GM12878 (cell line): ENCODE data around the gene SPATA32. TPM values are rescaled to one million over a fixed set of nuclear protein-coding genes. Genes with fewer than 3 reads are reported as not detected.

Experiments used
- ATAC-seq: fragments of 200-7000 bp; cut with Tn5 transposase; 3 replicates; pipeline ENCODE4 v1.9.1; 2020; ENCODE audit warnings: mild to moderate bottlenecking, moderate library complexity
- BruUV-seq: library from RNA; stranded (reverse); fragments of 400-500 nt; replicated peaks from 2 replicates; lab custom pipeline; 2021; lab: Mats Ljungman, UMichigan
- CTCF ChIA-PET: fragments of 300-600 bp; sonication (Branson Sonifier 250); formaldehyde crosslinking; extraction: SDS; loops from one replicate; lab custom pipeline; 2021; ENCODE audit warnings: inconsistent platforms; lab: Yijun Ruan, JAX
- POLR2A ChIA-PET: fragments of 350-600 bp; formaldehyde crosslinking; extraction: SDS; loops from one replicate; lab custom pipeline; 2021; ENCODE audit warnings: inconsistent platforms; lab: Charles Lee
- RAD21 ChIA-PET: fragments of 300-600 bp; sonication (Branson Sonifier 250); formaldehyde crosslinking; loops from one replicate; lab custom pipeline; 2023; ENCODE audit warnings: antibody characterized with exemption; ENCODE audit not compliant: unreplicated experiment; lab: Charles Lee
- SMC1A ChIA-PET: fragments of 300-600 bp; sonication (Branson Sonifier 250); formaldehyde crosslinking; loops from one replicate; lab custom pipeline; 2023; ENCODE audit not compliant: unreplicated experiment, uncharacterized antibody; lab: Charles Lee
- DNase-seq: peaks from one replicate; pipeline ENCODE4 v3.0.0-alpha.2; 2011; ENCODE audit warnings: low read depth, low spot score
- FAIRE-seq: peaks from 3 replicates; lab custom pipeline; 2011; peaks lifted over from hg19 to GRCh38; lab: Jason Lieb, UNC
- H2AFZ ChIP-seq: 2 replicates; pipeline ENCODE4 v1.6.0; 2011; ENCODE audit warnings: low read depth, low read length, control low read depth; ENCODE audit not compliant: control insufficient read depth
- H3K27ac ChIP-seq: 2 replicates; pipeline ENCODE4 v1.5.1; 2011; ENCODE audit warnings: control low read depth; ENCODE audit not compliant: control insufficient read depth, insufficient read depth
- H3K27me3 ChIP-seq, 2 experiments: replicated peaks in 1 of 2; 2 replicates each; pipeline versions ENCODE4 v1.6.0 to v1.6.1; 2011; ENCODE audit warnings: low read length in 1 of 2; ENCODE audit not compliant: control insufficient read depth in 2 of 2, insufficient read depth in 2 of 2
- H3K36me3 ChIP-seq, 2 experiments: 2 replicates each; pipeline ENCODE4 v1.5.1; 2011; ENCODE audit warnings: low read length in 1 of 2; ENCODE audit not compliant: control insufficient read depth in 2 of 2, insufficient read depth in 2 of 2
- H3K4me1 ChIP-seq: 2 replicates; pipeline ENCODE4 v1.6.1; 2011; ENCODE audit warnings: mild to moderate bottlenecking, low read length, moderate library complexity, mixed read lengths; ENCODE audit not compliant: control insufficient read depth, insufficient read depth
- H3K4me2 ChIP-seq: 2 replicates; pipeline ENCODE4 v1.6.0; 2011; ENCODE audit warnings: control low read depth; ENCODE audit not compliant: control insufficient read depth, insufficient read depth
- H3K4me3 ChIP-seq: fragments of 200-600 bp; sonication (generic); 2 replicates; pipeline ENCODE4 v1.5.1; 2016
- H3K79me2 ChIP-seq: 2 replicates; pipeline ENCODE4 v1.6.0; 2011; ENCODE audit warnings: low read length; ENCODE audit not compliant: control insufficient read depth, insufficient read depth
- H3K9ac ChIP-seq: 2 replicates; pipeline ENCODE4 v1.8.0; 2011; ENCODE audit warnings: low read length, control low read depth, mixed read lengths; ENCODE audit not compliant: control insufficient read depth, insufficient read depth
- H3K9me3 ChIP-seq: replicated peaks from 3 replicates; pipeline ENCODE4 v1.5.1; 2011; ENCODE audit warnings: mild to moderate bottlenecking, low read length; ENCODE audit not compliant: control insufficient read depth, insufficient read depth
- H4K20me1 ChIP-seq: 2 replicates; pipeline ENCODE4 v1.6.0; 2011; ENCODE audit not compliant: control insufficient read depth, insufficient read depth
- ATF7 ChIP-seq: fragments of 450-650 bp; IDR thresholded peaks from 2 replicates; pipeline ENCODE4 v1.6.1; 2016; ENCODE audit warnings: low read depth, mild to moderate bottlenecking
- BHLHE40 ChIP-seq, 2 experiments: fragments of 450-650 bp in 1 of 2; IDR thresholded peaks; 2 replicates each; pipeline ENCODE4 v1.6.1; 2011 to 2017; ENCODE audit warnings: low read depth in 2 of 2, borderline replicate concordance in 1 of 2, improper control_type of control experiment in 1 of 2, low read length in 1 of 2, mild to moderate bottlenecking in 1 of 2
- CREM ChIP-seq: IDR thresholded peaks from 2 replicates; pipeline ENCODE4 v1.6.1; 2014; ENCODE audit warnings: antibody characterized with exemption, low read depth
- EGR1 ChIP-seq, 2 experiments: IDR thresholded peaks; 1 replicate in 1 of 2; 2 replicates in 1 of 2; pipeline ENCODE4 v1.6.1; 2011 to 2012; ENCODE audit warnings: low read depth in 2 of 2, low read length in 2 of 2, borderline replicate concordance in 1 of 2, mild to moderate bottlenecking in 1 of 2, moderate library complexity in 1 of 2
- KAT2A ChIP-seq: conservative IDR thresholded peaks from 2 replicates; pipeline ENCODE4 v1.6.1; 2011; ENCODE audit warnings: low read depth, low read length; ENCODE audit not compliant: control insufficient read depth
- MEF2A ChIP-seq: IDR thresholded peaks from 2 replicates; pipeline ENCODE4 v1.6.1; 2011; ENCODE audit warnings: low read depth, mild to moderate bottlenecking, low read length, moderate library complexity; ENCODE audit not compliant: insufficient read depth
- MXI1 ChIP-seq: fragments of 150-350 bp; IDR thresholded peaks from 2 replicates; pipeline ENCODE4 v1.6.1; 2011; ENCODE audit warnings: low read depth, mild to moderate bottlenecking, inconsistent platforms, low read length, improper control_type of control experiment
- PML ChIP-seq: IDR thresholded peaks from 2 replicates; pipeline ENCODE4 v1.6.1; 2012; ENCODE audit warnings: low read length, inconsistent platforms
- POLR2A ChIP-seq: IDR thresholded peaks from 2 replicates; pipeline ENCODE4 v1.6.1; 2011; ENCODE audit warnings: low read depth, mild to moderate bottlenecking, low read length
- POLR2AphosphoS5 ChIP-seq: IDR thresholded peaks from 2 replicates; pipeline ENCODE4 v1.6.1; 2011; ENCODE audit warnings: mild to moderate bottlenecking, low read length, inconsistent platforms
- RFX5 ChIP-seq: IDR thresholded peaks from 2 replicates; pipeline ENCODE4 v1.6.1; 2011; ENCODE audit warnings: low read depth, low read length, improper control_type of control experiment
- SMC3 ChIP-seq: IDR thresholded peaks from 2 replicates; pipeline ENCODE4 v1.6.1; 2011; ENCODE audit warnings: low read length, improper control_type of control experiment, borderline replicate concordance
- SP1 ChIP-seq: IDR thresholded peaks from one replicate; pipeline ENCODE4 v1.6.1; 2011; ENCODE audit warnings: low read depth, low read length
- YY1 ChIP-seq: IDR thresholded peaks from 2 replicates; pipeline ENCODE4 v1.6.1; 2011; ENCODE audit warnings: low read depth, mild to moderate bottlenecking, low read length
- ZSCAN29 ChIP-seq: fragments of 450-650 bp; IDR thresholded peaks from 2 replicates; pipeline ENCODE4 v1.6.1; 2017; ENCODE audit warnings: mild to moderate bottlenecking, moderate library complexity
- WGBS: methylation state at CpG from one replicate; pipeline ENCODE4 v1.1.6; 2016; ENCODE audit warnings: low lambda C conversion rate; ENCODE audit not compliant: insufficient replicate concordance, insufficient coverage; ENCODE audit errors: missing lambda C conversion rate; 5-methylcytosine and 5-hydroxymethylcytosine counted together
- in situ Hi-C: fragments of 300-500 bp; cut with MboI; formaldehyde crosslinking; loops from 9 replicates; pipeline ENCODE4 v1.14.3; 2018; ENCODE audit warnings: mixed read lengths
- intact Hi-C: fragments of 100-400 bp; cut with micrococcal nuclease; formaldehyde crosslinking; loops from one replicate; pipeline ENCODE4 v1.14.2; 2022; ENCODE audit not compliant: unreplicated experiment
- polyA plus RNA-seq, 11 experiments: library from polyadenylated mRNA; depleted of rRNA in 4 of 11; unstranded in 6 of 11; stranded (reverse) in 5 of 11; fragments of >200 nt; fragmentation: Nextera tagmentation in 4 of 11; fragmentation: Illumina TruSeq in 1 of 11; extraction: Ambion mirVana in 4 of 11; extraction: Trizol in 1 of 11; gene quantifications; 1 replicate in 1 of 11; 2 replicates in 10 of 11; pipeline versions ENCODE4 v1.2.1 to v1.2.3, GENCODE V29; 2011 to 2016; ENCODE audit warnings: inconsistent platforms in 2 of 11, missing spikeins in 2 of 11, low read depth in 1 of 11
- total RNA-seq, 4 experiments: library from RNA; depleted of rRNA in 3 of 4; stranded (reverse); fragments of >200 nt in 3 of 4; fragmentation: Illumina TruSeq in 1 of 4; extraction: Trizol in 1 of 4; gene quantifications; 2 replicates each; pipeline versions ENCODE4 v1.2.1 to v1.2.3, GENCODE V29; 2013 to 2021
- TF ChIP-seq, protein P1 (sequence below): fragments of 450-650 bp; conservative IDR thresholded peaks from 2 replicates; pipeline ENCODE4 v1.6.1; 2017; ENCODE audit warnings: mild to moderate bottlenecking, moderate library complexity
- TF ChIP-seq, protein P2 (sequence below): fragments of 450-650 bp; IDR thresholded peaks from 2 replicates; pipeline ENCODE4 v1.6.1; 2016; ENCODE audit warnings: mild to moderate bottlenecking

The SPATA32 gene
- total and polyA plus RNA-seq, 10 of the 15 experiments (the other 5 are each of a cell fraction or from before 2014, with no cell fraction given), result 0.03 to 0.35 (median 0.11) TPM; not detected in 3

DNA sequence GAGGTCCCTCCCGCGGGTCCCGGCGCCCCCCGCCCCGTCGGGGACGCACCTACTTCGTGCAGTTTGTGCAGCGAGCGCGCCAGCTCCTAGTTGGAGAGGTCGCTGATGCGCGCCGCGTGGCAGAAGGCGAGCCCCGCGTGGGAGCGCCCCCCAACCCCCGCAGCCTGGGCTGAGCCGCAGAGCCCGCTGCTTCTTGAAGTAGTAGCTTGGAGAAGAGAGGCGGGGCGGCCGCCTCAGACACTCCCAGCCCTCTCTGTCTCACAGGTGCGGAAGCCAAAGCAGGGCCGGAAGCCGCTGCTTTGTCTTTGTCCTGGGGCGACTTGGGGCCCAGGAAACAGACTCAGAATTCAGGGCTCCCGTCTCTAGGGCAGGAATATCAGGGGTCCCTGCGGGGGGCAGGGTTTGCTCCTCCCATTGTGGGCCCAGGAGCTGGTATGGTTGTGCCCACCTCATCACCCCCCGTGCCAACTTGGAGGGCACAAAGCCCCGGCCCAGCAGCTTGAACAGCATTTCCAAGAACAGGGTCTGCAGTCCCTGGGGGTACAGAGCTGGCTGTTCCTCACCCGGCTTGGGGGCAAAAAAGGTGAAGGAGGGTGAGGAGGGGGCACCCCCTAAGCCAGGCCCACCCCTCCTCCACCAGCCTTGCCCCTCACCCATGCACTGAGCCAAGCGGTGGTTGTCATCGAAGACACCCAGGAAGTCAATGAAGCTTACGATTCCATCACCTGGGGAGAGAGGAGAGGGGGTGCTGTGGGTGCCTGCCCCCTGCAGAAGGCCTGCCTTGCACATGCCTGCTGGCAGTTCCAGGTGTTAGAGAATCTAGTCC, 13.5 kb downstream of the SPATA32 start (continued):
- TF ChIP-seq SMC3 (peak; percentile 1; the same call in 1 of the 2 replicates), PML (peak; percentile 33; the same call in 1 of the 2 replicates)
- TF ChIP-seq, protein P1, sequence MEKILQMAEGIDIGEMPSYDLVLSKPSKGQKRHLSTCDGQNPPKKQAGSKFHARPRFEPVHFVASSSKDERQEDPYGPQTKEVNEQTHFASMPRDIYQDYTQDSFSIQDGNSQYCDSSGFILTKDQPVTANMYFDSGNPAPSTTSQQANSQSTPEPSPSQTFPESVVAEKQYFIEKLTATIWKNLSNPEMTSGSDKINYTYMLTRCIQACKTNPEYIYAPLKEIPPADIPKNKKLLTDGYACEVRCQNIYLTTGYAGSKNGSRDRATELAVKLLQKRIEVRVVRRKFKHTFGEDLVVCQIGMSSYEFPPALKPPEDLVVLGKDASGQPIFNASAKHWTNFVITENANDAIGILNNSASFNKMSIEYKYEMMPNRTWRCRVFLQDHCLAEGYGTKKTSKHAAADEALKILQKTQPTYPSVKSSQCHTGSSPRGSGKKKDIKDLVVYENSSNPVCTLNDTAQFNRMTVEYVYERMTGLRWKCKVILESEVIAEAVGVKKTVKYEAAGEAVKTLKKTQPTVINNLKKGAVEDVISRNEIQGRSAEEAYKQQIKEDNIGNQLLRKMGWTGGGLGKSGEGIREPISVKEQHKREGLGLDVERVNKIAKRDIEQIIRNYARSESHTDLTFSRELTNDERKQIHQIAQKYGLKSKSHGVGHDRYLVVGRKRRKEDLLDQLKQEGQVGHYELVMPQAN, result peak; percentile 43

DNA sequence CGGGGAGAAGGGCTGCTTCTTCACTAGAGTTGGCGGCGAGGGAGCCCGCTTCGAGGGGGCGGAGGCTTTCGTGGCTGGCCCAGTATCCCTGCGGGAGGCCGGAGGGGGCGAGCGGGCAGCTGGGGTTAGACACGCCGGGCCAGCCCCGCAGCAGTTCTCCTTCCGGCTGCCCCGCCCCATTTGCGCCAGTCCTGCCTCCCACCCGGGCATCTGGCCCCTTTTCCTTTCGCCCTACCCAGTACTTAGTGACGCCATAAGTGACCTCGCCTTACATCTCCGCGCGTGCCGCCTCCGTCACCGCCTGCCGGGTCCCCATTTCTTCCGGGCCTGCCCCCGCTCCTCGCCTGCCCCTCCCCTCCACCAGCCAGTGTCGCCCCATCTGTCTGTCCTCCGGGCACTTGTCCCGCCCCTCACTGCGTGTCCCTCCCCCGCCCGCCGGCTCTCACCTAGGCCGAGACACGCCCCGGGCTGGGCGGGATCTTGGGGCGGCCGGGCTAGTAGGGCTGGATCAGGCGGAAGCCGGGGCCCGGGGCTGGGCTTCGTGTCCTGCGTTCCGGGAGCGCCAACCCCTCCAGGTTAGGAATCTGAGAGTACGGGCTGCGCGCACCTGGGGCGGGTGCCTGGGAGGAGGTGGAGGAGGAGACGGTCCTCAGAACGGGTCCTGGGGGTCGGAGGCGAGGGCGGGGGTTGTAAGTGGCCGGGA, 14.3 kb downstream of the SPATA32 start:
- peak overlapping the region; percentile 80 for H3K4me2 ChIP-seq
- in situ Hi-C loops (no loop called here), intact Hi-C loops (no loop called here)
- H2AFZ ChIP-seq, result peak overlapping the region; percentile 61
- peaks cover 13% of the 10 kb centered on the region for H3K79me2 ChIP-seq
- H3K9ac ChIP-seq, result peak overlapping the region; percentile 99
- H3K27me3 ChIP-seq, result no peaks in the 10 kb centered on the region
- H3K4me1 ChIP-seq, result peaks cover 14% of the 10 kb centered on the region
- peak overlapping the region; percentile 98 for H3K27ac ChIP-seq
- DNase-seq, result peak; percentile 78
- H3K9me3 ChIP-seq, result no peaks in the 10 kb centered on the region
- BruUV-seq, result TSS peak; percentile 81
- peak; percentile 95 for ATAC-seq
- RAD21 ChIA-PET, result interaction anchor here (0.6 to 2.6 kb wide), 17 partner anchors 16 to 134 kb away, joined by 3 to 13 read pairs (median 4); partner anchors contain the start of genes FMNL1 and MAP3K14
- POLR2A ChIA-PET, result interaction anchor here (0.7 to 3.8 kb wide), 10 partner anchors 19 to 339 kb away, joined by 3 to 18 read pairs (median 3); partner anchors contain the start of gene HEXIM1
- H4K20me1 ChIP-seq, result no peaks in the 10 kb centered on the region
- CTCF ChIA-PET, result interaction anchor here (0.9 to 4.8 kb wide), 11 partner anchors 9 to 138 kb away, joined by 3 to 36 read pairs (median 5); partner anchors contain the start of genes ACBD4 and FMNL1
- SMC1A ChIA-PET, result interaction anchor here (0.7 to 2.4 kb wide), 13 partner anchors 12 to 130 kb away, joined by 3 to 9 read pairs (median 4); partner anchors contain the start of gene HEXIM2
- peak; percentile 88 for FAIRE-seq
- H3K4me3 ChIP-seq, result peak overlapping the region; percentile 89
- 2% methylated on average over 47 of the region's 61 CpGs for WGBS
- H3K36me3 ChIP-seq, result peaks cover 6 to 36% of the 10 kb centered on the region in 2 experiments; a peak in 3 of 4 replicates
- TF ChIP-seq BHLHE40 (IDR thresholded peaks at IDR 0.05; ENCODE audit: borderline replicate concordance in 1 of 2, low read depth in 2 of 2, low read length in 1 of 2), result peak; percentile 72 to 89
- peak; percentile 59; the same call in 1 of the 2 replicates for TF ChIP-seq RFX5
- TF ChIP-seq KAT2A, result no peak
- no peak for TF ChIP-seq MEF2A
- TF ChIP-seq POLR2A, result peak; percentile 91
- TF ChIP-seq, protein P2, sequence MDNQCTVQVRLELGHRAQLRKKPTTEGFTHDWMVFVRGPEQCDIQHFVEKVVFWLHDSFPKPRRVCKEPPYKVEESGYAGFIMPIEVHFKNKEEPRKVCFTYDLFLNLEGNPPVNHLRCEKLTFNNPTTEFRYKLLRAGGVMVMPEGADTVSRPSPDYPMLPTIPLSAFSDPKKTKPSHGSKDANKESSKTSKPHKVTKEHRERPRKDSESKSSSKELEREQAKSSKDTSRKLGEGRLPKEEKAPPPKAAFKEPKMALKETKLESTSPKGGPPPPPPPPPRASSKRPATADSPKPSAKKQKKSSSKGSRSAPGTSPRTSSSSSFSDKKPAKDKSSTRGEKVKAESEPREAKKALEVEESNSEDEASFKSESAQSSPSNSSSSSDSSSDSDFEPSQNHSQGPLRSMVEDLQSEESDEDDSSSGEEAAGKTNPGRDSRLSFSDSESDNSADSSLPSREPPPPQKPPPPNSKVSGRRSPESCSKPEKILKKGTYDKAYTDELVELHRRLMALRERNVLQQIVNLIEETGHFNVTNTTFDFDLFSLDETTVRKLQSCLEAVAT, result peak; percentile 77
- peak; percentile 93 for TF ChIP-seq CREM
- peak in 1 of 2 experiments; percentile 48; a peak in 1 of 3 replicates for TF ChIP-seq EGR1 (IDR thresholded peaks at IDR 0.05; ENCODE audit: borderline replicate concordance in 1 of 2, low read depth in 2 of 2, low read length in 2 of 2)
- no peak for TF ChIP-seq SP1
- no peak for TF ChIP-seq YY1
- no peak for TF ChIP-seq ZSCAN29
- TF ChIP-seq POLR2AphosphoS5, result peak; percentile 69
- no peak; the same call in 1 of the 2 replicates for TF ChIP-seq MXI1
- TF ChIP-seq ATF7, result peak; percentile 59
